ENCODE results near the gene CBY1. TPM values are rescaled to one million over a fixed set of nuclear protein-coding genes. Genes with fewer than 3 reads are reported as not detected.

CBY1 gene
- total and polyA plus RNA-seq, 10 donors = 20.2 to 37.2 (median 25.1) TPM

DNA sequence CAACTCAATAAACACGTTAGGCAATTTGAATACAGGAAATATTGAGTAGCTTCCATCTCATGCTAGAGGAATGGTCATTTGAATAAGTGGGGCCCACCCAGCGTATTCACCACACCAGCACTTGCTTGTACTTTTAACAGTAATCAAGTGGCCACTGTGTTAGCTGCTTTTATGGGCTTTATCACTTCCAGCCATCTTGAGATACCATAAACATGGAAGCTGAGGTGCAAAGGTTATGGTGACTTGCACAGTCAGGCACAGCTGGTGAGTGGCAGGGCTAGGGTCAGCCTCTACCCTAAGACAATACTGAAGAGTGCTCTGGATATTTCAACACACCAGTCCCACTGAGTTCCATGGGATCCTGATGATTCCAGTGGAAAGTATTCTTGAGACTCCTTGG, 37.6 kb downstream of the CBY1 start:
- Histone ChIP-seq H3K27ac (peak overlapping the region in 1 of 8 donors; percentile 14), H3K4me1 (peaks cover 29 to 59% (median 44%) of the 10 kb centered on the region in 6 donors), H3K9me3 (no peaks in the 10 kb centered on the region), H3K4me3 (no peak overlapping the region), H3K36me3 (peaks cover 0 to 58% (median 13%) of the 10 kb centered on the region in 6 donors), H3K27me3 (replicated peaks in 1 of 7) (no peaks in the 10 kb centered on the region)
- intact Hi-C loops (cut with DNase I; ENCODE audit: low total_unique reads) = no loop called here
- TF ChIP-seq POLR2AphosphoS5 (IDR thresholded peaks at IDR 0.05) (no peak), POLR2A (IDR thresholded peaks at IDR 0.05) (no peak)
- TF ChIP-seq, protein P1, sequence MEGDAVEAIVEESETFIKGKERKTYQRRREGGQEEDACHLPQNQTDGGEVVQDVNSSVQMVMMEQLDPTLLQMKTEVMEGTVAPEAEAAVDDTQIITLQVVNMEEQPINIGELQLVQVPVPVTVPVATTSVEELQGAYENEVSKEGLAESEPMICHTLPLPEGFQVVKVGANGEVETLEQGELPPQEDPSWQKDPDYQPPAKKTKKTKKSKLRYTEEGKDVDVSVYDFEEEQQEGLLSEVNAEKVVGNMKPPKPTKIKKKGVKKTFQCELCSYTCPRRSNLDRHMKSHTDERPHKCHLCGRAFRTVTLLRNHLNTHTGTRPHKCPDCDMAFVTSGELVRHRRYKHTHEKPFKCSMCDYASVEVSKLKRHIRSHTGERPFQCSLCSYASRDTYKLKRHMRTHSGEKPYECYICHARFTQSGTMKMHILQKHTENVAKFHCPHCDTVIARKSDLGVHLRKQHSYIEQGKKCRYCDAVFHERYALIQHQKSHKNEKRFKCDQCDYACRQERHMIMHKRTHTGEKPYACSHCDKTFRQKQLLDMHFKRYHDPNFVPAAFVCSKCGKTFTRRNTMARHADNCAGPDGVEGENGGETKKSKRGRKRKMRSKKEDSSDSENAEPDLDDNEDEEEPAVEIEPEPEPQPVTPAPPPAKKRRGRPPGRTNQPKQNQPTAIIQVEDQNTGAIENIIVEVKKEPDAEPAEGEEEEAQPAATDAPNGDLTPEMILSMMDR (IDR thresholded peaks at IDR 0.05 in 8 of 11, conservative IDR thresholded peaks at IDR 0.05 in 3 of 11) = no peak
- WGBS, 5 donors = 66 to 75% (median 71%) methylated on average over 2 of the region's 2 CpGs
- no peak for DNase-seq

DNA sequence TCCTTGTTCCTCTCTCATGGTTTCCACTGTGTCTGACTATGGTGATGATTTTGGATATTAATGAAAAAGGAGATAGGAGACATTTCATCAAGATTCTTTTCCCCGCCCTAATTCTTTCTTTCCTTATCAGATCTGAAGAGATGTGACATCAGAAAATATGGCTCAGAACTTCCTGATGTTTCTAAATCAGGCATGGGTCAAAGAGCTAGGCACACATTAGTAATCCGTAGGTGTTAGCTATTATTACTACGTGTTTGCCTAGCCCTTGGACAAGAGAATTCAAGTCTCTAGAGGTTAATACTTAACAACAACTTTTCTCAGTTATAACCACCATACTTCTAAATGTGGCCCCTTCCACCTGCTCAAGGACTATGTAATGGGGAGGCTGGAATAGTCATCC, 38.5 kb downstream of the CBY1 start:
- Histone ChIP-seq H3K9me3 (no peaks in the 10 kb centered on the region), H3K4me3 (no peak overlapping the region), H3K27ac (no peak overlapping the region), H3K36me3 (peaks cover 0 to 49% (median 8%) of the 10 kb centered on the region in 6 donors), H3K27me3 (replicated peaks in 1 of 7) (no peaks in the 10 kb centered on the region), H3K4me1 (peaks cover 38 to 63% (median 51%) of the 10 kb centered on the region in 6 donors)
- 70 to 86% (median 76%) methylated on average over 3 of the region's 3 CpGs for WGBS, 5 donors
- no peak for DNase-seq
- intact Hi-C loops (cut with DNase I; ENCODE audit: low total_unique reads) = no loop called here
- TF ChIP-seq, protein P1 (IDR thresholded peaks at IDR 0.05 in 8 of 11, conservative IDR thresholded peaks at IDR 0.05 in 3 of 11) = no peak
- TF ChIP-seq POLR2A (IDR thresholded peaks at IDR 0.05) (no peak), POLR2AphosphoS5 (IDR thresholded peaks at IDR 0.05) (no peak)

DNA sequence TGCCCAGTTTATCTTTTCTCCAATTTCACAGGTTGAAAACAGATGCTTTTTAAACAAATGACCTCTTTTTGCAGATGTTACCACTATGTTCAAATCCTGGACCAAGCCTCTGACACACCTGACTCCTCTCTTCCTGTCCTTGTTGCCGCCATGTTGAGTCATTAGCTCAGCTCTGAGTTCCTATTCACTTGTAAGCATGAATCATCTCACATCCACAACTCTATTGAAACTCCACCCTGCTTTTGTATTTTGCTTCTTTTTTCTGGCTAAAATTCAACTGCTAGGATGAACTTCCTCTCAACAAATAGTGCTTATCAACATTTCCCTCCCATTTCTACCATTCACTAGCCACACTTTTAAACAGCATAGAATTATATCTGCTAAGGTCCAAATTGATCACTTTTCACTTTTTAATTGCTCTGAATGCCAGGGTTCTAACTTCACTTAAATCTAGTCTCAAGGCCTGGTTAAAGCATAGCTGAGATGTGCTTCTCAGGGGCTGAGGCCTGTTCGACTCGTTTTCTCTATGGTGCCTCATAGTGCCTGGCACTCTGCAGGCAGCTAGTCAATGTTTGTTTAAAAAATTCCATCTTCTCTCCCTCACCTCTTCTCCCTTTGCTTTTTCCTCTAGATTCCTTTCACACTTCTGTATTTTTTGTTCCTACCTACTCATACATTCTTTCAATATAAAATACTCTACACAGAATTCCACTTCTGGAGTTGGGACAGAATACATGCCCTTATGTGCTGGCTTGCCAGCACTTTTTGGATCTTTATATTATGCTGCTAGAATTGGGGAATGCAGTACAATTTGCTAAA, 40.4 kb downstream of the CBY1 start:
- Histone ChIP-seq H3K4me1 (peaks cover 42 to 74% (median 61%) of the 10 kb centered on the region in 6 donors), H3K4me3 (no peak overlapping the region), H3K27me3 (replicated peaks in 1 of 7) (no peaks in the 10 kb centered on the region), H3K27ac (peak overlapping the region in 7 of 8 donors; percentile 56 to 98 (median 69)), H3K36me3 (peaks cover 0 to 31% (median 4%) of the 10 kb centered on the region in 6 donors), H3K9me3 (no peaks in the 10 kb centered on the region)
- DNase-seq = no peak
- intact Hi-C loops (cut with DNase I; ENCODE audit: low total_unique reads) = no loop called here
- TF ChIP-seq POLR2A (IDR thresholded peaks at IDR 0.05) (no peak), POLR2AphosphoS5 (IDR thresholded peaks at IDR 0.05) (no peak)
- TF ChIP-seq, protein P1 (IDR thresholded peaks at IDR 0.05 in 8 of 11, conservative IDR thresholded peaks at IDR 0.05 in 3 of 11) = no peak
- WGBS, 5 donors = 47 to 77% (median 70%) methylated on average over 3 of the region's 3 CpGs

DNA sequence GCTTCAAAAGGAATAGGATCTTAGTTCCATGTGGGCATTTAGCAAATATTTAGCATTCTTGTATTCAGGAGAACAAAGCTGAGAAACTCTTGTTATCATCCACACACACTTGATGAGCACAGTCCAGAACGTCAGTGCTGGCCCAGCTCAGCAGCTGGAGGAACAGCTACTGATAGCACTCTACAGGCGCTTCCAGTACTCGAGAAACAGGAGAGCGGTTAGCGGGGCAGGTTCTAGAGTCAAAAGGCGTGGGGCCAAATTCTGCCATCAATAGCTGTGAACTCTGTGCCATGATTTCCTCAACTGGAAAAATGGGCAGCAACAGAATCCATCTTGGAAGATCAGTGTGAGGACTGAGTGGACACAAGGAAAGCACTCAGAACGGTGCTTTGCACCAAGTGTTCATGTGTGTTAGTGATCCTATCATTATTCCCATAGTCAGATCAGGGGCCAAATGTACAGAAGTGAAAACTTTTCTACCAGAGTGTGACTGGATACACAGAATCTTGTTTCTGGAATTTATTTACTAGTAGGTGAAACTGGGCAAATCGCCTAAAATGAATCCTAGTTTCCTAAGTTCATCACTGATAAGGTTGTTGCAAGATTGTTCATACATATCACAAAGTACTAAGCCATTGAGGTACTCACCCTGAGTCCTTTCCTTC, 41.1 kb downstream of the CBY1 start:
- H3K4me1 ChIP-seq = peaks cover 42 to 80% (median 61%) of the 10 kb centered on the region in 6 donors
- intact Hi-C loops (cut with DNase I; ENCODE audit: low total_unique reads) = no loop called here

More for the DNA sequence above, 41.1 kb downstream of the CBY1 start:
- TF ChIP-seq POLR2A (IDR thresholded peaks at IDR 0.05) (no peak), POLR2AphosphoS5 (IDR thresholded peaks at IDR 0.05) (no peak)
- TF ChIP-seq, protein P1 (IDR thresholded peaks at IDR 0.05 in 8 of 11, conservative IDR thresholded peaks at IDR 0.05 in 3 of 11) = no peak
- Histone ChIP-seq H3K27ac (peak overlapping the region in 7 of 8 donors; percentile 56 to 98 (median 69)), H3K4me3 (peak overlapping the region in 1 of 8 donors; percentile 79), H3K27me3 (replicated peaks in 1 of 7) (no peaks in the 10 kb centered on the region), H3K9me3 (no peaks in the 10 kb centered on the region), H3K36me3 (peaks cover 0 to 23% (median under 1%) of the 10 kb centered on the region in 6 donors)
- no peak for DNase-seq
- 79 to 85% (median 83%) methylated on average over 8 of the region's 8 CpGs for WGBS, 5 donors
